Karpas-422 (cell line): Measurements from ENCODE around the gene DPYD. TPM values are rescaled to one million over a fixed set of nuclear protein-coding genes. Genes with fewer than 3 reads are reported as not detected.

ENCODE experiments used
- DNase-seq: peaks from one replicate; pipeline ENCODE4 v3.0.0-alpha.2; 2015
- H2AFZ ChIP-seq: fragments of 200-600 bp; sonication (generic); 2 replicates; pipeline ENCODE4 v1.6.1; 2014; ENCODE audit warnings: antibody characterized with exemption, low read length, mixed read lengths
- H3K27ac ChIP-seq: fragments of 200-600 bp; sonication (generic); 2 replicates; pipeline ENCODE4 v1.5.1; 2014; ENCODE audit warnings: mild to moderate bottlenecking, low read length, moderate library complexity
- H3K27me3 ChIP-seq: fragments of 200-600 bp; sonication (generic); 2 replicates; pipeline ENCODE4 v1.6.1; 2014; ENCODE audit warnings: low read length, mixed read lengths
- H3K36me3 ChIP-seq: fragments of 200-600 bp; sonication (generic); 2 replicates; pipeline ENCODE4 v1.6.1; 2014; ENCODE audit warnings: low read length, mixed read lengths; ENCODE audit not compliant: insufficient read depth
- H3K4me1 ChIP-seq: fragments of 200-600 bp; sonication (generic); 2 replicates; pipeline ENCODE4 v1.6.1; 2014; ENCODE audit warnings: mild to moderate bottlenecking, low read length, mixed read lengths
- H3K4me2 ChIP-seq: fragments of 200-600 bp; sonication (generic); 2 replicates; pipeline ENCODE4 v1.6.1; 2014; ENCODE audit warnings: low read length, low read depth, mild to moderate bottlenecking; ENCODE audit not compliant: poor library complexity, severe bottlenecking
- H3K4me3 ChIP-seq: fragments of 200-600 bp; sonication (generic); 2 replicates; pipeline ENCODE4 v1.5.1; 2014; ENCODE audit warnings: mild to moderate bottlenecking, antibody characterized with exemption, low read length, mixed read lengths
- H3K79me2 ChIP-seq: fragments of 200-600 bp; sonication (generic); 2 replicates; pipeline ENCODE4 v1.6.1; 2014; ENCODE audit warnings: mild to moderate bottlenecking, low read length, mixed read lengths
- H3K9ac ChIP-seq: fragments of 200-600 bp; sonication (generic); 2 replicates; pipeline ENCODE4 v1.6.0; 2014; ENCODE audit warnings: low read length
- H3K9me2 ChIP-seq: fragments of 200-600 bp; sonication (generic), shearing (Covaris generic); replicated peaks from 2 replicates; pipeline ENCODE4 v1.6.0; 2014; ENCODE audit warnings: mild to moderate bottlenecking, low read length, moderate library complexity; ENCODE audit not compliant: insufficient read depth
- H3K9me3 ChIP-seq: fragments of 300-700, 200-600 bp; sonication (generic); 2 replicates; pipeline ENCODE4 v1.6.1; 2014; ENCODE audit warnings: low read length, mixed read lengths
- H4K20me1 ChIP-seq: fragments of 200-600 bp; sonication (generic); 2 replicates; pipeline ENCODE4 v1.6.1; 2014; ENCODE audit warnings: mild to moderate bottlenecking, antibody characterized with exemption, low read length, low read depth; ENCODE audit not compliant: insufficient read depth
- total RNA-seq: library from RNA; depleted of rRNA; stranded (reverse); fragments of >200 nt; shearing (Covaris generic); gene quantifications from 2 replicates; pipeline ENCODE4 v1.2.3, GENCODE V29; 2014; ENCODE audit warnings: low replicate concordance

The DPYD gene
- total RNA-seq, 1 experiment from 2014 or later = 59.4 TPM

DNA sequence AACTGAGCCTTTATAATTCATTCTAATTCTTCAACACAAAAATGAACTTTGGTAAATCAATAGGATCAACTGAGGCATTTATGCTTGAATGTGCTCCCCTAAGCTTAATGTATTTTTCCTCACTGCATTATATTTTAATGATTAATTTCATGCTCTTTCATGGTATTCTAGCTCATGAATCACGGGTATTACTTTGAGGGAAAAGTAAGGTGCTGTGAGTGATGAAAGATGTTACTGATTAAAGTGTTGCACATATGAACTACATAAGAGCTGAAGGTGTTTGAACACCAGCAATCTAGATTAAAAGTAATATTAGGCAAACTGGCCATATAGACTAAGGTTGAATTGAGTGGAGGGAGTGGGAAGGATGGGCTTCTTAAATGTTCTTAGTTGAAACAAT is 1.9 kb downstream of the DPYD start:
- H3K9ac ChIP-seq = peak overlapping the region; percentile 90
- H2AFZ ChIP-seq = no peak overlapping the region
- H4K20me1 ChIP-seq = no peaks in the 10 kb centered on the region
- H3K27me3 ChIP-seq = no peaks in the 10 kb centered on the region
- H3K36me3 ChIP-seq = peaks cover 6% of the 10 kb centered on the region; the same call in 1 of the 2 replicates
- peak overlapping the region; percentile 96 for H3K4me3 ChIP-seq
- H3K9me3 ChIP-seq = no peaks in the 10 kb centered on the region
- H3K27ac ChIP-seq = peak overlapping the region; percentile 94
- H3K9me2 ChIP-seq = no peaks in the 10 kb centered on the region
- H3K4me1 ChIP-seq = peaks cover 78% of the 10 kb centered on the region
- H3K4me2 ChIP-seq = peak overlapping the region; percentile 86
- peaks cover 67% of the 10 kb centered on the region for H3K79me2 ChIP-seq
- no peak for DNase-seq

DNA sequence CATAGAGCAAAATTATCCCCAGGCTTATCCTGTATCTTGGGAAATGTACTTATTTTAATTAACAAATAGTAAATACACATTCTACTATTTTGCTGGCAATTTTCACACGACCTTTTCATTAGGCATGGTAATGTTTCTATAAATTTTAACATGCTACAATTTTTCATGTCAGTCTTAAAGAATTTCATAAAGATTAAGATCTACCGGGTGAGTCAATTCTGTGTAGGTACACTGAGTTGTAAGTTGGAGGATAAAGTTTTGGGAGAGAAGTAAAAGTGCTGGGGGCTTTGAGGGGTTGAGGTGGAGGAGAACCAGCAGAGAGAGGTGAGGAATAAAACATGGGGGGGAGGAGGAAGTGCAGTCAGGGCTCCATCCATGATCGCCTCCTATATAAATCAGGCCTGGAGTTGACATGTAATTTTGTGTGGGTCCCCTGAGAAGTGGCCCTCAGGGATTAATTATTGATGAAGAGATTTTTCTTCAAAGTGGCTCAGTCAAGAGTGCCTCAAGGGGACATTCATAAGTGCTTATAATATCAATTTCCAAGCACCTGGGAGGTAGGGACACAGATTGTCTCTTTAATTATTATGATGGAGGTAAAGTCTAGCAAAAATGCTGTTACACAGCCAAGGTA is 7.2 kb downstream of the DPYD start:
- Histone ChIP-seq H3K4me3 (no peak overlapping the region), H3K4me1 (peaks cover 74% of the 10 kb centered on the region), H3K9ac (no peak overlapping the region), H3K9me2 (no peaks in the 10 kb centered on the region), H3K27ac (peak overlapping the region; percentile 39), H4K20me1 (no peaks in the 10 kb centered on the region), H3K27me3 (no peaks in the 10 kb centered on the region), H3K9me3 (no peaks in the 10 kb centered on the region), H3K4me2 (peak overlapping the region; percentile 25), H3K79me2 (peaks cover 97% of the 10 kb centered on the region), H2AFZ (no peak overlapping the region), H3K36me3 (peaks cover 6% of the 10 kb centered on the region; the same call in 1 of the 2 replicates)
- DNase-seq = no peak

DNA sequence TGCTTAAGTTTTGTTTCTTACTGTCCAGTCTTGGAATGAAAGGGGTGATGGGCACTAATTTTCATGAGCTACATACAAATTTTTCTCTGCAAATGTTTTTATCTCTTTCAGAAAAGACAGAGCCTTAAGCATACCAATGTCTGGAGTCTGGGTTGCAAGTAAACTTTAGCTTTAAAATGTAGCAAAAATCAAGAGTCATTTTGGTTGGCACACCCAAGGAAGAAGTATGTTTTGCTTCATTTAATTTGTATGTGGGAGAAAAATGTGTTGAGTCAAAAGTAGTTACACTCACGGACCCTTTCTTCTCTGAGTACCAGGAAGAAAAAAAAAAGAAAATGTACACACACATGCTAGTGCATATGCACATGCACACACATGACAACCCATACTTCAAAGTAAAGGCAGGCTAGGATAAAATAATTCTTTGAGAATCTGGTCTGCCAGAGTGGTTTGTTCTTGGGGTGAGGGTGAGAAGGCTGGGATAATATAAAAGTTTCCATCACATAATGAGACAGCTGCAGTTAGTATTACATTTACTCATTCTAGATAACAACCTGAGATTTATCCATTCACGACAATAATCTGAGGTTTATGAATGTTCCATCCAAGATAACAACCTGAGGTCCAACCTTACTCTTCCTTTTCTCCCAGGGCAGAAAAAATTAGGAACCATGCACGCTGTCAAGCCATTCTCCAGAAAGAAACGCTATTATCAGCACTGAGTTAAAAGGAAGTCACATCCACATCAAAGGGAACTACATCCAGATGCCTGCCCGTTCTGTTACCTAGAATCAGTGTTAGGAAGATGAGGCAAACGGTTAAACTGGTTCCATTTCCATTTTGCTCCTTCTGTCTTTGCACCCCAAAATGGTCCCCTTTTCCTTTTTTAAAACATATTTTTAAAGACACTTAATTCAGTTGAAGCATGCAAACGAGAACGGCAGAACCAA is 9.3 kb downstream of the DPYD start:
- Histone ChIP-seq H3K9me3 (no peaks in the 10 kb centered on the region), H3K9ac (no peak overlapping the region), H3K27ac (peak overlapping the region; percentile 5; the same call in 1 of the 2 replicates), H3K27me3 (no peaks in the 10 kb centered on the region), H3K79me2 (peaks cover 97% of the 10 kb centered on the region), H3K4me2 (no peak overlapping the region), H3K9me2 (no peaks in the 10 kb centered on the region), H2AFZ (no peak overlapping the region), H3K36me3 (peaks cover 6% of the 10 kb centered on the region; the same call in 1 of the 2 replicates), H3K4me1 (peaks cover 53% of the 10 kb centered on the region), H3K4me3 (no peak overlapping the region), H4K20me1 (no peaks in the 10 kb centered on the region)
- no peak for DNase-seq

DNA sequence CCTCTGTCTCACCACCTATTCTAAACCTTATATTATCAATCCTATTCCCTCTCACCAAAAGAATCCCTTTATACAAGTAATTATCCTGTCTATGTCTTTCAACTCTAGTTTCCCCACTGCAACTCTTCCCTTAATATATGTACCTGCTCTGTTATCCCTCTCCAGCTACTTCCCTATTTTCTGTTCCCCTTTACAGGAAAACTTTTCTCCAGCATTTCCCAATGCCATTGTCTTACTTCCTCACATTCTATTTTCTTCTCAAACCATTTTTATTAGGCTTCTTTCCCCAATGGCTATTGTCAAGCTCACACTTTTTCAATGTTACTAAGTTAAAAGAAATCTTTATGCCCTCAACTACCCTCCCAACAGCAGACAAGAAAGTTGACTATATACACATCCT is 11.6 kb downstream of the DPYD start:
- peaks cover 96% of the 10 kb centered on the region for H3K79me2 ChIP-seq

GRCh38 chr1:97907886-97908285 is 12.9 kb downstream of the DPYD start:
- no peak for DNase-seq
- H3K9ac ChIP-seq = no peak overlapping the region
- H3K4me2 ChIP-seq = no peak overlapping the region
- H3K36me3 ChIP-seq = no peaks in the 10 kb centered on the region
- no peak overlapping the region for H2AFZ ChIP-seq
- no peaks in the 10 kb centered on the region for H4K20me1 ChIP-seq
- H3K79me2 ChIP-seq = peaks cover 95% of the 10 kb centered on the region
- no peak overlapping the region for H3K27ac ChIP-seq
- no peaks in the 10 kb centered on the region for H3K9me3 ChIP-seq
- H3K4me1 ChIP-seq = peaks cover 35% of the 10 kb centered on the region
- H3K4me3 ChIP-seq = no peak overlapping the region
- no peaks in the 10 kb centered on the region for H3K9me2 ChIP-seq
- no peaks in the 10 kb centered on the region for H3K27me3 ChIP-seq

More for the DNA sequence above, 11.6 kb downstream of the DPYD start:
- H3K9ac ChIP-seq = no peak overlapping the region
- no peak overlapping the region for H2AFZ ChIP-seq
- no peaks in the 10 kb centered on the region for H3K36me3 ChIP-seq
- no peaks in the 10 kb centered on the region for H3K9me3 ChIP-seq
- H3K4me1 ChIP-seq = peaks cover 41% of the 10 kb centered on the region
- no peak overlapping the region for H3K4me2 ChIP-seq
- no peaks in the 10 kb centered on the region for H3K9me2 ChIP-seq
- H3K27me3 ChIP-seq = no peaks in the 10 kb centered on the region
- no peak overlapping the region for H3K4me3 ChIP-seq
- H3K27ac ChIP-seq = no peak overlapping the region
- no peak for DNase-seq
- no peaks in the 10 kb centered on the region for H4K20me1 ChIP-seq

GRCh38 chr1:97906567-97907241 is 14.1 kb downstream of the DPYD start:
- no peak overlapping the region for H2AFZ ChIP-seq

DNA sequence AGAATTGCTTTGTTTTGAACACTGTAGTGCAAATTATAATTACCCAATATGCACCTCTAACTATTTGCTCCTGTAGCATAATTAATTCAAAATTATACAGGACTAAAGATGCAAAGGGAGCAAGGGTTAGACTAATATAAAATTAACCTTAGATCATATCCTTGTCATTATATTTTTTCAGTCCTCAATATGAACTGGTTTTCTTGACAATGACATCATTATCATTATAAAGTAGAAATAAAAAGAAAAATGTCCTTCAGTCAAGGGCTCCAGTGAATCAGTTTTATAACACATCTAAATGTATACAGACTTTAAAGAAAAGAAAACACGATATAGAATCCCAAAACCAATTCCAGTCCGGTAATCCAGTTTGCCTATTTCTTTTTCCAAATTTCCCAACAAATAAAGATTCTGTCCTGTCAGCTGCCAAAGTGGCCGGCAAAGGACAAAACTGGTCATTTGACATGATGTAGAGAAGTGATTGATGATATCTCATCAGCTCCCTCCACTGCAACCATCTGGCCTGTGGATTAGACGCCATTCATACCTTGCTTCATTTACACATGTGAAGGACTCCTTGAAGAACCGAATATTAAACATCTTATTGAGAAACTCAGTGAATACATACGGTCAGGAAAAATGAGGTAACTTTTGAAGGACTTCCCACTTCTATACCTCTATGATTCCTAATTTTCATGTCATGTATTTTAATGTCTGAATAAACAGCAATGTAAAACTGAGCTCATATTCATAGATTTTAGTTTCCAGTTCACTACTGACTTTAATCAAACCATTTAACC is 15.5 kb downstream of the DPYD start:
- no peak for DNase-seq
- H3K4me2 ChIP-seq = no peak overlapping the region
- peaks cover 96% of the 10 kb centered on the region for H3K79me2 ChIP-seq

More at GRCh38 chr1:97906567-97907241, 14.1 kb downstream of the DPYD start:
- no peak overlapping the region for H3K9ac ChIP-seq
- peaks cover 94% of the 10 kb centered on the region for H3K79me2 ChIP-seq
- H3K9me3 ChIP-seq = no peaks in the 10 kb centered on the region
- H3K27me3 ChIP-seq = no peaks in the 10 kb centered on the region
- no peak overlapping the region for H3K4me2 ChIP-seq
- no peak for DNase-seq
- H3K27ac ChIP-seq = no peak overlapping the region
- H3K4me1 ChIP-seq = peaks cover 29% of the 10 kb centered on the region
- no peak overlapping the region for H3K4me3 ChIP-seq
- no peaks in the 10 kb centered on the region for H3K36me3 ChIP-seq
- H3K9me2 ChIP-seq = no peaks in the 10 kb centered on the region
- no peaks in the 10 kb centered on the region for H4K20me1 ChIP-seq

More for the DNA sequence above, 15.5 kb downstream of the DPYD start:
- Histone ChIP-seq H3K9ac (no peak overlapping the region), H2AFZ (no peak overlapping the region), H3K27ac (no peak overlapping the region), H3K4me1 (peaks cover 30% of the 10 kb centered on the region), H3K9me3 (no peaks in the 10 kb centered on the region), H4K20me1 (no peaks in the 10 kb centered on the region), H3K4me3 (no peak overlapping the region), H3K27me3 (no peaks in the 10 kb centered on the region), H3K36me3 (no peaks in the 10 kb centered on the region), H3K9me2 (no peaks in the 10 kb centered on the region)
